ENCODE measurements around the gene OR10J4. TPM values are rescaled to one million over a fixed set of nuclear protein-coding genes. Genes with fewer than 3 reads are reported as not detected.

Gene OR10J4
- total RNA-seq (2022) (not detected in 2 replicates), Bru-seq, nascent RNA (not detected), BruChase-seq, experiment 1, labeled RNA remaining after a 6-hour chase (not detected), BruChase-seq, experiment 2, labeled RNA remaining after a 2-hour chase (not detected)
- long read RNA-seq, result 0 reads

GRCh38 chr1:159431904-159432303, at the start of gene OR10J4:
Gene OR10J4, plus strand, starts transcription at chr1:159432204.
- Mint-ChIP-seq H3K27me3 (ENCODE audit: unreplicated experiment) (no peaks in the 10 kb centered on the region), H3K4me3 (ENCODE audit: low read depth, unreplicated experiment) (no peak within 1 kb of the TSS), H3K36me3 (ENCODE audit: insufficient read depth, unreplicated experiment) (no peaks in the 10 kb centered on the region), H3K9me3 (ENCODE audit: low read depth, unreplicated experiment) (no peaks in the 10 kb centered on the region), H3K4me1 (ENCODE audit: low read depth, unreplicated experiment) (no peaks in the 10 kb centered on the region), H3K27ac (ENCODE audit: unreplicated experiment) (no peak within 1 kb of the TSS)
- CTCF ChIA-PET, result no interaction called here
- no TSS peak for BruUV-seq (replicated peaks)
- intact Hi-C loops (cut with micrococcal nuclease; ENCODE audit: unreplicated experiment), result no loop called here
- TF ChIP-seq, protein P1, sequence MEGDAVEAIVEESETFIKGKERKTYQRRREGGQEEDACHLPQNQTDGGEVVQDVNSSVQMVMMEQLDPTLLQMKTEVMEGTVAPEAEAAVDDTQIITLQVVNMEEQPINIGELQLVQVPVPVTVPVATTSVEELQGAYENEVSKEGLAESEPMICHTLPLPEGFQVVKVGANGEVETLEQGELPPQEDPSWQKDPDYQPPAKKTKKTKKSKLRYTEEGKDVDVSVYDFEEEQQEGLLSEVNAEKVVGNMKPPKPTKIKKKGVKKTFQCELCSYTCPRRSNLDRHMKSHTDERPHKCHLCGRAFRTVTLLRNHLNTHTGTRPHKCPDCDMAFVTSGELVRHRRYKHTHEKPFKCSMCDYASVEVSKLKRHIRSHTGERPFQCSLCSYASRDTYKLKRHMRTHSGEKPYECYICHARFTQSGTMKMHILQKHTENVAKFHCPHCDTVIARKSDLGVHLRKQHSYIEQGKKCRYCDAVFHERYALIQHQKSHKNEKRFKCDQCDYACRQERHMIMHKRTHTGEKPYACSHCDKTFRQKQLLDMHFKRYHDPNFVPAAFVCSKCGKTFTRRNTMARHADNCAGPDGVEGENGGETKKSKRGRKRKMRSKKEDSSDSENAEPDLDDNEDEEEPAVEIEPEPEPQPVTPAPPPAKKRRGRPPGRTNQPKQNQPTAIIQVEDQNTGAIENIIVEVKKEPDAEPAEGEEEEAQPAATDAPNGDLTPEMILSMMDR (IDR thresholded peaks at IDR 0.05; ENCODE audit: unreplicated experiment), result no peak
- no peak for DNase-seq

DNA sequence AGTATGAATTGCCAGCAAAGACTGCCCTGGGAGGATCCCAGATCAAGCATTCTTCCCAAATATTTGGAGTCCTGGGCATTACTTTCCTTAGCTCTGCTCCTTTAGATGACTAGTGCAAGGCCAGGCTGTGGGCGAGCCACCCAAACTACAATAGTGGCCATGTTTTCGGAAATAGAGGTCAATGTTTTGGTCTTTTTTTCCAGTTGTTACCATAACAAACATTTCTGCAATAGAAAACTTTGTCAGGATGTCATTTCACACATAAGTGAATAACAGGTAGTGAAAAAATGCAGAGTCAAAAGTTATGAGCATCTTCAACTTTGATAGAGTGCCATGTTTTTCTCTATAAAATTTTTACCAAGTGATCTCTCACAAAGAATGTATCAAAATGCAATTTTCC, 25.2 kb upstream of the OR10J4 start:
- no peaks in the 10 kb centered on the region for H3K36me3 Mint-ChIP-seq (ENCODE audit: insufficient read depth, unreplicated experiment)
- no TSS peak for BruUV-seq (replicated peaks)
- no peaks in the 10 kb centered on the region for H3K27me3 Mint-ChIP-seq (ENCODE audit: unreplicated experiment)
- intact Hi-C loops (cut with micrococcal nuclease; ENCODE audit: unreplicated experiment), result no loop called here
- TF ChIP-seq, protein P1 (IDR thresholded peaks at IDR 0.05; ENCODE audit: unreplicated experiment), result no peak
- H3K4me3 Mint-ChIP-seq (ENCODE audit: low read depth, unreplicated experiment), result no peak overlapping the region
- CTCF ChIA-PET, result no interaction called here
- DNase-seq, result no peak
- peaks cover 5% of the 10 kb centered on the region for H3K9me3 Mint-ChIP-seq (ENCODE audit: low read depth, unreplicated experiment)
- no peak overlapping the region for H3K27ac Mint-ChIP-seq (ENCODE audit: unreplicated experiment)
- H3K4me1 Mint-ChIP-seq (ENCODE audit: low read depth, unreplicated experiment), result no peaks in the 10 kb centered on the region

- H3K9me3 Mint-ChIP-seq (ENCODE audit: low read depth, unreplicated experiment), result peaks cover 5% of the 10 kb centered on the region
- TF ChIP-seq, protein P1 (IDR thresholded peaks at IDR 0.05; ENCODE audit: unreplicated experiment), result no peak
- H3K36me3 Mint-ChIP-seq (ENCODE audit: insufficient read depth, unreplicated experiment), result no peaks in the 10 kb centered on the region
- no peak for DNase-seq
- no TSS peak for BruUV-seq (replicated peaks)
- no peaks in the 10 kb centered on the region for H3K4me1 Mint-ChIP-seq (ENCODE audit: low read depth, unreplicated experiment)
- intact Hi-C loops (cut with micrococcal nuclease; ENCODE audit: unreplicated experiment), result no loop called here
- no peak overlapping the region for H3K4me3 Mint-ChIP-seq (ENCODE audit: low read depth, unreplicated experiment)
- H3K27ac Mint-ChIP-seq (ENCODE audit: unreplicated experiment), result no peak overlapping the region
- H3K27me3 Mint-ChIP-seq (ENCODE audit: unreplicated experiment), result no peaks in the 10 kb centered on the region
- CTCF ChIA-PET, result no interaction called here
Measured at GRCh38 chr1:159408862-159409400, 23.1 kb upstream of the OR10J4 start.

DNA sequence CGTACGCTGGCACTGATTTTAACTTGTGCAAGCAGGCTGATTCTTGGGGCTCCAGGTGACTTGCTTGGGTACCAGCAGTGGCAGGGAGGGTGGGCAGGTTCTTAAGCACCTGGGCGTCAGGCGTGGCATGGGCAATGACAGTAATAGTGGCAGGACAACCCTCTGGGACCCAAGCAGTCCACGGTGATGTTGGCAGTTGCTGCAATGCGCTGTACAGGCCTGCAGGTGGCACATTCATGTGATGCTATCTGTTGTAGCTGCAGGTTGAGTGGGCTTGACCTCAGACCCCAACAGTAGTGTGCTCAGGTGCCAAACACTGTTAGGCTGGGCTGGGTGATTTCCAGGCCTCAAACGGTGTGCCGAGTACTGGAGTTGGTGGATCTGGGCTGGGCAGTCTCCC, 10.2 kb upstream of the OR10J4 start:
- DNase-seq, result no peak
- Mint-ChIP-seq H3K9me3 (ENCODE audit: low read depth, unreplicated experiment) (peaks cover 7% of the 10 kb centered on the region), H3K4me1 (ENCODE audit: low read depth, unreplicated experiment) (no peaks in the 10 kb centered on the region), H3K27ac (ENCODE audit: unreplicated experiment) (no peak overlapping the region), H3K27me3 (ENCODE audit: unreplicated experiment) (no peaks in the 10 kb centered on the region), H3K4me3 (ENCODE audit: low read depth, unreplicated experiment) (no peak overlapping the region), H3K36me3 (ENCODE audit: insufficient read depth, unreplicated experiment) (no peaks in the 10 kb centered on the region)
- CTCF ChIA-PET, result no interaction called here
- intact Hi-C loops (cut with micrococcal nuclease; ENCODE audit: unreplicated experiment), result no loop called here
- no TSS peak for BruUV-seq (replicated peaks)
- TF ChIP-seq, protein P1 (IDR thresholded peaks at IDR 0.05; ENCODE audit: unreplicated experiment), result peak; percentile 23
